LNCaP clone FGC (cell line): Measurements from ENCODE around the gene SH3D19.

ENCODE experiments used
- DNase-seq: peaks from one replicate; pipeline ENCODE4 v3.0.0-alpha.2; 2011; ENCODE audit warnings: low read depth
- H3K4me3 ChIP-seq: 2 replicates; pipeline ENCODE4 v1.5.1; 2011; ENCODE audit warnings: mild to moderate bottlenecking, low read depth, low read length, control low read depth
- TF ChIP-seq, protein P1 (sequence below): IDR thresholded peaks from 2 replicates; pipeline ENCODE4 v1.5.1; 2012; ENCODE audit warnings: mild to moderate bottlenecking; ENCODE audit not compliant: control insufficient read depth, insufficient read depth; ENCODE audit errors: extremely low read depth

SH3D19 gene

DNA sequence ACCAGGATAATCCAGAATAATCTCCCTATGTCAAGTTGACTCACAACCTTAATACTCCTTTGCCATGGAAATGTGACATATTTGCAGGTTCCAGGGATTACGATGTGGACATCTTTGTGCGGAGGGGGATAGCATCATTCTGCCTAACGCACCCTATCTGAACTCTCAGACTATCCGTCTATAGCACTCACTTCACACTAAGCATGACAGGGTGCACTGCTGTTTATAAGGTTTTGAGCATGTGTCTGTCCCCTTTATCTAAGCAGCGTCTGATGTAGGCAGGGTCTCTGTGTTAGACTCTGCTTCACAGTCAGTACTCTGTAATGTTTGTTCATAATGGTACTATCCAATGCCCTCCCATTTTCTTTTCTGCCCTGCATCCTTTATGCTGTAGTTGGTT lies 91.8 kb downstream of the SH3D19 start:
- no peak for DNase-seq
- TF ChIP-seq, protein P1, sequence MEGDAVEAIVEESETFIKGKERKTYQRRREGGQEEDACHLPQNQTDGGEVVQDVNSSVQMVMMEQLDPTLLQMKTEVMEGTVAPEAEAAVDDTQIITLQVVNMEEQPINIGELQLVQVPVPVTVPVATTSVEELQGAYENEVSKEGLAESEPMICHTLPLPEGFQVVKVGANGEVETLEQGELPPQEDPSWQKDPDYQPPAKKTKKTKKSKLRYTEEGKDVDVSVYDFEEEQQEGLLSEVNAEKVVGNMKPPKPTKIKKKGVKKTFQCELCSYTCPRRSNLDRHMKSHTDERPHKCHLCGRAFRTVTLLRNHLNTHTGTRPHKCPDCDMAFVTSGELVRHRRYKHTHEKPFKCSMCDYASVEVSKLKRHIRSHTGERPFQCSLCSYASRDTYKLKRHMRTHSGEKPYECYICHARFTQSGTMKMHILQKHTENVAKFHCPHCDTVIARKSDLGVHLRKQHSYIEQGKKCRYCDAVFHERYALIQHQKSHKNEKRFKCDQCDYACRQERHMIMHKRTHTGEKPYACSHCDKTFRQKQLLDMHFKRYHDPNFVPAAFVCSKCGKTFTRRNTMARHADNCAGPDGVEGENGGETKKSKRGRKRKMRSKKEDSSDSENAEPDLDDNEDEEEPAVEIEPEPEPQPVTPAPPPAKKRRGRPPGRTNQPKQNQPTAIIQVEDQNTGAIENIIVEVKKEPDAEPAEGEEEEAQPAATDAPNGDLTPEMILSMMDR, result no peak
- no peak overlapping the region for H3K4me3 ChIP-seq

DNA sequence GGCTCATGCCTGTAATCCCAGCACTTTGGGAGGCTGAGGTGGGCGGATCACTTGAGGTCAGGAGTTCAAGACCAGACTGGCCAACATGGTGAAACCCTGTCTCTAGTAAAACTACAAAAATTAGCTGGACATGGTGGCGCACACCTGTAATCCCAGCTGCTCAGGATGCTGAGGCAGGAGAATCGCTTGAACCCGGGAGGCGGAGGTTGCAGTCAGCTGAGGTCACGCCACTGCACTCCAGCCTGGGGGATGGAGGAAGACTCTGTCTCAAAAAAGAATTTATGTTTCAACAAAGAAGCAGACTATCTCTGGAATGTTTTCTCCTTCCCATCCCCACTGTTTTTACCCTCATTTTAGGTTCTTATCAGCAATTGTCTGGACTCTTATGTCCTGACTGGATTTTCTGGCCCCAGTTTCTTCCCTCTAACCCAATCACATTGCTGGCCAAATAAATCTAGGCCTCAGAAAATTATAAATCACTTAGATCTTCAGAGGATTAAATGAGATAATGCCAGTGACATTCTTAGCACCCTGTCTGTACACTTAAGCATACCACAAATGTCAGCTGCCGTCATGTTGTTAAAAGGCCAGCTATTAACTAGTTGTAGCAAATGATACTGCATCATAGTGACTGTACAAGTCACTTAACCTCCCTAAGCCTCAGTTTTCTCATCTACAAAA lies 93.3 kb downstream of the SH3D19 start:
- TF ChIP-seq, protein P1, result no peak
- DNase-seq, result no peak
- no peak overlapping the region for H3K4me3 ChIP-seq

DNA sequence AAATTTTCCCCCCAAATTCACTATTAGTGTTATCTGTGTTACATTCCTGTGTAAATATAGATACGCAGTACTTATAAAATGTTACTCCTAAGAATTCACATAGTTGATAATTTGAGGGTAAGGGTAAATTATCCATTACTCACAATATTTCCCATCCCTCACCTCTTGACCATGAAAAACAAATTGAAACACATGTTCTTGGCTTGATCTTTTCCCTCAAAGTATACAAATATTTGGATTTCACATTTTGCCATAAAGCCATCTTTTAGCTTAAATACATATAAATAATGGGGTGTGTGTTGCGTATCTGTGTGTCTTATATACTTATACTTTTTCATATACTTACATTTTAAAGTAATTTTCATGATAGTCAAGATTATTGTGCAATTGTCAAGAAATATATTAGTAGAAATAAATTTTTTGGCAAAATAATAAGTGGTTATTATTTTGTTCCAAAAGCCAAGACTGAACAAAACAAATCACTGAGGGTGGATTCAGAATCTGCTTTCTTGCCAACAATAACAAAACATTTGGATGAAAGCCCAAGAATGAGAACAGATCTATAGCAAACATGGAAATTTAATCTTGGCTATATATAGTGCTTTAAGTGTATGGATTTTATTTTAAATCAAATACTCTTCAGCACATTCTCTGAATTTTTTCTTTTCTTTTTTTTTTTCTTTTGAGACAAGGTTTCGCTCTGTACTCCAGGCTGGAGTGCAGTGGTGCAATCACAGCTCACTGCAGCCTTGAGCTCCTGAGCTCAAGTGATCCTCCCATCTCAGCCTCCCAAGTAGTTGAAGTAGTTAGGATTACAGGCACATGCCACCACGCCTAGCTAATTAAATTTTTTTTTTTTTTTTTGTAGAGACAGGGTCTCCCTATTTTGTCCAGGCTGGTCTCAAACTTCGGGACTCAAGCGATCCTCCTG lies 97.0 kb downstream of the SH3D19 start:
- TF ChIP-seq, protein P1, result no peak
- no peak overlapping the region for H3K4me3 ChIP-seq
- DNase-seq, result no peak

DNA sequence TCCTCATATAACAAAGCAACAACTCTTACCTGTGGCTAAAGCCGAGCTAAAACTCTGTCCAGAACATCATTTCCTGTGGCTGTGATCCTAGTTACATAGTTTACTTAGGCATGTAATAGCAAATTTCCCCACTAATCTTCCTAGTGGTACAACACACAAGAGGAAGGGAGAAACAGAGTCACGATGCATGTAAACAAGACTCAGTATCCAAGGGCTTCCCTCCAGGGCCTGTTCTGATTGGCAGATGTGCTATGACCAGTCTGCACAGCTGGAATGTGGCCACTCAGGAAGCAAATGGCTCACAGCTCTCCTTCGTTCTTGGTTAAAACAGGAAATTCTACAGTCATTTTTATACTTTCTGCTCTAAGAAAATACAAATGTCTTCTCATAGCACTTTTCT lies 97.7 kb downstream of the SH3D19 start:
- DNase-seq, result no peak
- TF ChIP-seq, protein P1, result no peak
- no peak overlapping the region for H3K4me3 ChIP-seq

GRCh38 chr4:151227172-151227571 lies 98.2 kb downstream of the SH3D19 start:
- no peak overlapping the region for H3K4me3 ChIP-seq
- DNase-seq, result no peak
- TF ChIP-seq, protein P1, result no peak

DNA sequence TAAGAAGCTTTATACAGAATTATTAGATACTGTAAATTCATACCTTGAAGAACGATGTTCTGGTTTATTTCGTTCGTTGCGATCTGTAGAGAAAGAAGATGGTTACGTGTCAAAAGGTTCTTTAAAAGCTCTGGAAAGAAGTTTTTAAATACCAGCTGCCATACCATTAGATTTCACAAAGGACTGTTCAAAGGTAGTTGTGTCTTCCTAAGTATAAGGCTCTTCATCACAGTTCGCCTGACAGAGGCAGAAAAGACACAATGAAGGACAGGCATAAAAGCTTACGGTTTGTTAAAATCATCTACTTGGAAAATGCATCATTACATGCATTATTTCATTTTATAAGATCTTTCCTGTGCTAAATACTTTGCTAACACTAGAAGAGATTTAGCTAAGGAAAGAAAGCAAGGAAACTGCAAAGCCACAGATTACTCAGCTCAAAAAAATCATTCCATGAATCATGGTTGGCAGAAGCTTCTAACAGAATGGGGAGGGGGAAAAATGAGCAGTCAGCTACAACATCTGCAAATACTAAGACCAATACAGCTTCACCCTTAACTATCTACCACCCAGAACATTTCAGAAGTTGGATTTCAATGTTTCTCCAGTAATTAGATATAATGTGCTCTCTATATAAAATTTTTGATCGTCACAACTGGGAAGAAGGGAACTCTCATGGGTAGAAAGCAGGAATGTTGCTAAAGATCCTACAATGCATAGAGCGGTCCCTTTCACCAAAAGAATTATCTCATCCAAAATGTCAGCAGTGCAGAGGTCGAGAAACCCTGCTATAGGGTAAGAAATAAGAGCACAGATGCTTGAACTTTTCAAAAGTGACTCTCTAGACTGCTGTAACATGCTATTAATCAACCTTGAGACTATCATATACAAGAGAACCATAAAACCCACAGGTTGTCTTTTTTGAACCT lies 99.1 kb downstream of the SH3D19 start:
- TF ChIP-seq, protein P1, result no peak
- H3K4me3 ChIP-seq, result no peak overlapping the region
- no peak for DNase-seq
